ENCODE results near the gene WNT11.

Gene WNT11

DNA sequence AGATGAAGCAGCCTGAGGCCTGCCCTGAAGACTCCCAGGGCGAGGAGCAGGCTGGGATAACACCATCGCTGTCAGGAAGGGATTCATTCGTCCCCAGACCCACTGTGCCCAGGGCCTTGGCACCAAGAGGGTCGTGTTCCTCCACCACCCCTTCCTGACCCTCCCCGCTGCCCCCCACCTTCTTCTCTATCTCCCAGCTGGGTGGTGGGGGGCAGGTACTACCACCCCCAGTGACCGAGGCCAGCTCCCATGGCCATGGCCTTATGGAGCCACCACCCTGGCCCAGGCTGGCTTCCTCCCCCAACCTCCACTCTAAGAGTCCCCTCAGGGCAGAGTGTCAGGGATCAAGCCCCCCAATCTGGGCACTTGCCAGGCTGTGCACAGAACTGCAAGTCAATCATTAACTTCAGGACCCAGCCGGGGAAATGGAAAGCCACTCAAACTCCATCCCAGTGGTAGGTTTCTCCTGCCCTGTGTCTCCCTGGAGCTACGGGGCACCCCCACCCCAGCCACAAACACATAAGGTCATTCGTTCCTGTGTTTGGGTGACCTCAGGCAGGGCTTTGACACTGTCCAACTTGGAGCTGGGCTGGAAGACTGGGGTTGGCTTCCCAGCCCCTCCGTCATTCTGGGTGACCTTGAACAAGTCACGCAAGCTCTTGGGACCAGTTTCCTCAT is 33.3 kb upstream of the WNT11 start:
- TF ChIP-seq CTCF (IDR thresholded peaks at IDR 0.05; ENCODE audit: low read depth, low read length): no peak
- DNase-seq (ENCODE audit: low read depth, low spot score): no peak
- in situ Hi-C loops (cut with HindIII; ENCODE audit: low sequenced_read_pairs): no loop called here
- H3K4me3 ChIP-seq (ENCODE audit: low read depth, low read length): no peak overlapping the region

DNA sequence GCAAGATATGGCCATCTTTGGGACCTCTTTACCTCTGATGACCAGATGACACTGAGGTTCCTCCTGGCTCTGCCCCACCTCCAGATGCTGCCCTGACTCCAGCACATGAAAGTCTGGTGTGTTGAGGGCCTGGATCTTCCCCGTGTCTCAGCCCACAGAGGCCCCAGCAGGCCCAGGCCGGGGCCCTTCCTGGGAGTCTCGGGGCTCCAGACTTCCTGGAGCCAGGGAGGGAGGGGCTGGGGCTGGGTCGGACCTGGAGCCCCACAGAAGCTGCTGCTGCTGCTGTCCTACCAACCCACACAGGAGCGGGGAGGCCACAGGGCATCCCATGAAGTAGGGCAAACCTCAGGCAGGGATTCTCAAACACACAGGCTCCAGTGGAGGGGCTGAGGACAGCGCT is 32.2 kb upstream of the WNT11 start:
- in situ Hi-C loops (cut with HindIII; ENCODE audit: low sequenced_read_pairs): no loop called here
- no peak for DNase-seq (ENCODE audit: low read depth, low spot score)
- H3K4me3 ChIP-seq (ENCODE audit: low read depth, low read length): no peak overlapping the region
- no peak for TF ChIP-seq CTCF (IDR thresholded peaks at IDR 0.05; ENCODE audit: low read depth, low read length)

DNA sequence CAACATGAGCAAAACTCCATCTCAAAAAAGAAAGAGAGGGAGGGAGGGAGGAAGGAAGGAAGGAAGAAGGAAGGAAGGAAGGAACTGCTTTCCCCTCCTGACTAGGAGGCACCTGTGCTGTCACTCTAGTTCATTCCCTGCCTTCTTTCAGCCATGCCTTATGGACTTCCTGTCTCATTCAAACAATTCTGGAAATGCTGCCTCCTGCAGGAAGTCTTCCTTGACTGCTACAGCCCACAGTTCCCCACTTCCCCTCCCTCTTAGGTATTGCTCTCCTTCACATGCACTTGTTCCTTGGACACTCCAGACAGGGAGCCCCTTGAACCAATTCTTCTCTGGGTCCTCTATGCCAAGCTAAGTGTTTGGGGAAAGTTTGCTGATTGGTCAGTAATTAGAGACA is 31.6 kb upstream of the WNT11 start:
- H3K4me3 ChIP-seq (ENCODE audit: low read depth, low read length): no peak overlapping the region
- in situ Hi-C loops (cut with HindIII; ENCODE audit: low sequenced_read_pairs): no loop called here
- no peak for DNase-seq (ENCODE audit: low read depth, low spot score)

DNA sequence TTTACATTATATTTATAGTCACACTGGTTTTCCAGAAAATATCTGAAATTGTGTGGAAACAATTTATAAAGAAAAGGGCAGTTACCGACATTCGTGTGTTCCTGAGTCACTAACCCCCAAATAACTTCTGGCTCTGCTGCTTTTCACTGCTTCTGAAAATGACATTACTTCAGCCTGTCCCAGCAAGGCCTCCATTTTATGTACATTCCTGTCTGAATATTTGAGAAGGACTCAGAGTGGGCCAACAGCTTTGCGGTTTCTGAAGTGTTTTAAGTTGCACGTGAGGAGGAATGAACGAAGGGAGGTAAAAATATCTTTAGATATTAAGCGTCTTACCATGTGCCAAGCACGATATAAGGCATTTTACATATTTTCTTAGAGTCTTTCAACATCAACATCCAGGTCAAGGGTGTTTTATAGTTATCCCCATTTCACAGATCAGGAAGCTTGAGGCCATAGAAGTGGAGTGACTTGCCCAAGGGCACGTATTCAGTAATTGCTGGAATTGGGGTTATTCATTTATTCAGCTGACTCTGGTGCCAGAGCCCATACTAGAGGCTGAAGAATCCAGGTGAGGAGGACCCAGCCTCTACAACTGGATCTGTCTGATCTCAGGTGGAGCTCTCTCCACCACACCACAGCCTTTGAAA is 30.8 kb upstream of the WNT11 start:
- in situ Hi-C loops (cut with HindIII; ENCODE audit: low sequenced_read_pairs): no loop called here
- H3K4me3 ChIP-seq (ENCODE audit: low read depth, low read length): no peak overlapping the region
- no peak for TF ChIP-seq CTCF (IDR thresholded peaks at IDR 0.05; ENCODE audit: low read depth, low read length)
- DNase-seq (ENCODE audit: low read depth, low spot score): peak; percentile 3

More for the DNA sequence above, 31.6 kb upstream of the WNT11 start:
- peak; percentile 7 for TF ChIP-seq CTCF (IDR thresholded peaks at IDR 0.05; ENCODE audit: low read depth, low read length)

GRCh38 chr11:76236092-76236999 is 30.0 kb upstream of the WNT11 start:
- H3K4me3 ChIP-seq (ENCODE audit: low read depth, low read length): peak overlapping the region; percentile 93
- in situ Hi-C loops (cut with HindIII; ENCODE audit: low sequenced_read_pairs): no loop called here
- no peak for TF ChIP-seq CTCF (IDR thresholded peaks at IDR 0.05; ENCODE audit: low read depth, low read length)
- no peak for DNase-seq (ENCODE audit: low read depth, low spot score)

DNA sequence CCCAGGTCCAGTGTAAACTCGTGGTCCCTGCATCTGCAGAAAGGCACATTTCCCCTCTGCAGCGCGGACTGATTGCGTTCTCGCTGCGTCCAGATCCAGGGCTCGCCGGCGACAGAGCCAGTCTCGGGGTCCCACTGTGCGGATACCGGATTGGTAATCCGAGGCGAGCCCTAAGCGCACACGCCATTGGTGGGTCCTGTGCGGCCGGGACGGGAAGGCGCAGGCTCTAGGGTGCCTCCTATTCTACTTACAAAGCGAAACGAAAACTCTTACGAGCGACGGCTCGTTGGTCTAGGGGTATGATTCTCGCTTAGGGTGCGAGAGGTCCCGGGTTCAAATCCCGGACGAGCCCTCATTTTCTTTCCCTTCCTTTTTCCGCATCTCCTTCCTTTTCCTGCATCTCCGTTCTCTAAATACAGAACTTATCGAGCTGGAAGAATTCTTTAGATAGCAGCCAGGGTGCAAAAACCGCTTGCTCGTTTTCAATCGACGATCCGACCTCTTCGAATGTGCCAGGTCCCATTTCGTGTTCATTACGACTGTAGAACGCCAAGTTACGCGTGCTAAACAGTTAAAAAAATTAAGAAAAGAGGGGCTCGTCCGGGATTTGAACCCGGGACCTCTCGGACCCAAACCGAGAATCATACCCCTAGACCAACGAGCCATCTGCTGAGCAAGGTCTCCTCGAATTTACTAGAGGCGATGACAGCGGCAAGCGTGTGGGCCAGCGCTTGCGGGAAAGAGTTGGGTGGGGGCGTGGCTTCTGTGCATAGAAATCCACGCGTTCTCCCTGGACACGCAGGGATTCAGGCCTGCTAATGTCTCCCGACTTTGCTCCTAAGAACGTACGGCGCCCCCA is 29.2 kb upstream of the WNT11 start:
- in situ Hi-C loops (cut with HindIII; ENCODE audit: low sequenced_read_pairs): no loop called here
- peak; percentile 95 for DNase-seq (ENCODE audit: low read depth, low spot score)
- peak overlapping the region; percentile 93 for H3K4me3 ChIP-seq (ENCODE audit: low read depth, low read length)
- no peak for TF ChIP-seq CTCF (IDR thresholded peaks at IDR 0.05; ENCODE audit: low read depth, low read length)

Measured in astrocyte of the spinal cord (primary cell).